ENCODE results near the gene GTF2H4.

The GTF2H4 gene

GRCh38 chr6:30914854-30915590, 7.0 kb downstream of the GTF2H4 start:
- WGBS, 2 donors (ENCODE audit: extremely low coverage in 2 of 2, insufficient read length in 2 of 2, insufficient replicate concordance in 1 of 2): no CpG with 5 or more reads among the region's 17 CpGs
- no peak overlapping the region for H3K14ac ChIP-seq (ENCODE audit: low read length)

GRCh38 chr6:30915591-30915946, 7.6 kb downstream of the GTF2H4 start:
- no peak overlapping the region for H4K91ac ChIP-seq (ENCODE audit: low read depth, low read length, poor library complexity)
- H3K4me3 ChIP-seq (ENCODE audit: low read length in 2 of 2): no peak overlapping the region
- no peak overlapping the region for H2BK5ac ChIP-seq (ENCODE audit: low read length)
- no peak overlapping the region for H4K8ac ChIP-seq (ENCODE audit: low read depth, low read length)
- no peak overlapping the region for H2BK12ac ChIP-seq (ENCODE audit: low read length)
- H3K9ac ChIP-seq (ENCODE audit: low read depth, low read length, poor library complexity): no peak overlapping the region
- H3K23ac ChIP-seq (ENCODE audit: low read depth, low read length, poor library complexity): no peak overlapping the region
- H3K4me1 ChIP-seq (ENCODE audit: control insufficient read depth in 2 of 2, insufficient read depth in 1 of 2, low read depth in 1 of 2, low read length in 2 of 2): peaks cover 5 to 13% of the 10 kb centered on the region in 2 donors
- H3K4me2 ChIP-seq (ENCODE audit: insufficient read depth, low read length, poor library complexity, severe bottlenecking): no peak overlapping the region
- no peak overlapping the region for H3K27ac ChIP-seq (replicated peaks; ENCODE audit: low read length)
- peak; percentile 67 for DNase-seq (ENCODE audit: low spot score)
- no CpG with 5 or more reads among the region's 5 CpGs for WGBS, 2 donors (ENCODE audit: extremely low coverage in 2 of 2, insufficient read length in 2 of 2, insufficient replicate concordance in 1 of 2)
- H3K9me3 ChIP-seq (replicated peaks in 1 of 2; ENCODE audit: control insufficient read depth in 2 of 2, insufficient read depth in 1 of 2, low read depth in 1 of 2, low read length in 2 of 2): no peaks in the 10 kb centered on the region
- H2BK15ac ChIP-seq (ENCODE audit: low read length): no peak overlapping the region
- no peak overlapping the region for H2AK5ac ChIP-seq (ENCODE audit: low read depth, low read length)
- no peak overlapping the region for H3K14ac ChIP-seq (ENCODE audit: low read length)
- peaks cover 39 to 73% of the 10 kb centered on the region in 2 donors for H3K36me3 ChIP-seq (replicated peaks in 1 of 2; ENCODE audit: control insufficient read depth in 2 of 2, insufficient read depth in 2 of 2, low read length in 2 of 2)
- no peaks in the 10 kb centered on the region for H3K27me3 ChIP-seq (ENCODE audit: control insufficient read depth in 3 of 3, insufficient read depth in 3 of 3, low read depth in 1 of 3, low read length in 3 of 3)
- no peaks in the 10 kb centered on the region for H3K79me1 ChIP-seq (ENCODE audit: low read depth, low read length)
- no peak overlapping the region for H2BK120ac ChIP-seq (ENCODE audit: low read depth, low read length)
- peak overlapping the region; percentile 25 for H2AFZ ChIP-seq (ENCODE audit: low read length)
- H3K4ac ChIP-seq (ENCODE audit: low read length): no peak overlapping the region
- H3K18ac ChIP-seq (ENCODE audit: low read length): no peak overlapping the region

More at GRCh38 chr6:30914854-30915590, 7.0 kb downstream of the GTF2H4 start:
- Histone ChIP-seq H3K4me3 (ENCODE audit: low read length in 2 of 2) (peak overlapping the region; percentile 56 to 81), H3K36me3 (replicated peaks in 1 of 2; ENCODE audit: control insufficient read depth in 2 of 2, insufficient read depth in 2 of 2, low read length in 2 of 2) (peaks cover 39 to 73% of the 10 kb centered on the region in 2 donors), H4K91ac (ENCODE audit: low read depth, low read length, poor library complexity) (no peak overlapping the region), H3K9me3 (replicated peaks in 1 of 2; ENCODE audit: control insufficient read depth in 2 of 2, insufficient read depth in 1 of 2, low read depth in 1 of 2, low read length in 2 of 2) (no peaks in the 10 kb centered on the region), H3K4me2 (ENCODE audit: insufficient read depth, low read length, poor library complexity, severe bottlenecking) (peak overlapping the region; percentile 94), H2AK5ac (ENCODE audit: low read depth, low read length) (peak overlapping the region; percentile 67), H2BK15ac (ENCODE audit: low read length) (no peak overlapping the region), H2AFZ (ENCODE audit: low read length) (peak overlapping the region; percentile 87), H3K23ac (ENCODE audit: low read depth, low read length, poor library complexity) (no peak overlapping the region), H3K79me1 (ENCODE audit: low read depth, low read length) (no peaks in the 10 kb centered on the region), H3K18ac (ENCODE audit: low read length) (no peak overlapping the region), H3K4ac (ENCODE audit: low read length) (no peak overlapping the region), H4K8ac (ENCODE audit: low read depth, low read length) (no peak overlapping the region), H3K9ac (ENCODE audit: low read depth, low read length, poor library complexity) (no peak overlapping the region), H3K4me1 (ENCODE audit: control insufficient read depth in 2 of 2, insufficient read depth in 1 of 2, low read depth in 1 of 2, low read length in 2 of 2) (peaks cover 5 to 13% of the 10 kb centered on the region in 2 donors), H2BK12ac (ENCODE audit: low read length) (no peak overlapping the region), H2BK120ac (ENCODE audit: low read depth, low read length) (no peak overlapping the region), H2BK5ac (ENCODE audit: low read length) (no peak overlapping the region), H3K27me3 (ENCODE audit: control insufficient read depth in 3 of 3, insufficient read depth in 3 of 3, low read depth in 1 of 3, low read length in 3 of 3) (no peaks in the 10 kb centered on the region), H3K27ac (replicated peaks; ENCODE audit: low read length) (peak overlapping the region; percentile 14)
- no peak for DNase-seq (ENCODE audit: low spot score)

GRCh38 chr6:30917041-30917440, 9.0 kb downstream of the GTF2H4 start:
- Histone ChIP-seq H2BK15ac (ENCODE audit: low read length) (no peak overlapping the region), H3K27ac (replicated peaks; ENCODE audit: low read length) (no peak overlapping the region), H2BK5ac (ENCODE audit: low read length) (peak overlapping the region; percentile 76), H3K36me3 (replicated peaks in 1 of 2; ENCODE audit: control insufficient read depth in 2 of 2, insufficient read depth in 2 of 2, low read length in 2 of 2) (peaks cover 36 to 73% of the 10 kb centered on the region in 2 donors), H2BK12ac (ENCODE audit: low read length) (no peak overlapping the region), H3K23ac (ENCODE audit: low read depth, low read length, poor library complexity) (peak overlapping the region; percentile 44), H2AK5ac (ENCODE audit: low read depth, low read length) (no peak overlapping the region), H4K8ac (ENCODE audit: low read depth, low read length) (no peak overlapping the region), H3K4me2 (ENCODE audit: insufficient read depth, low read length, poor library complexity, severe bottlenecking) (no peak overlapping the region), H4K91ac (ENCODE audit: low read depth, low read length, poor library complexity) (no peak overlapping the region), H3K9me3 (replicated peaks in 1 of 2; ENCODE audit: control insufficient read depth in 2 of 2, insufficient read depth in 1 of 2, low read depth in 1 of 2, low read length in 2 of 2) (no peaks in the 10 kb centered on the region), H3K4me3 (ENCODE audit: low read length in 2 of 2) (no peak overlapping the region), H3K4ac (ENCODE audit: low read length) (no peak overlapping the region), H3K18ac (ENCODE audit: low read length) (no peak overlapping the region), H2AFZ (ENCODE audit: low read length) (no peak overlapping the region), H3K4me1 (ENCODE audit: control insufficient read depth in 2 of 2, insufficient read depth in 1 of 2, low read depth in 1 of 2, low read length in 2 of 2) (peaks cover 5 to 13% of the 10 kb centered on the region in 2 donors), H3K14ac (ENCODE audit: low read length) (peak overlapping the region; percentile 39), H3K9ac (ENCODE audit: low read depth, low read length, poor library complexity) (peak overlapping the region; percentile 34), H3K79me1 (ENCODE audit: low read depth, low read length) (no peaks in the 10 kb centered on the region), H3K27me3 (ENCODE audit: control insufficient read depth in 3 of 3, insufficient read depth in 3 of 3, low read depth in 1 of 3, low read length in 3 of 3) (no peaks in the 10 kb centered on the region), H2BK120ac (ENCODE audit: low read depth, low read length) (no peak overlapping the region)
- WGBS, 2 donors (ENCODE audit: extremely low coverage in 2 of 2, insufficient read length in 2 of 2, insufficient replicate concordance in 1 of 2): no CpG with 5 or more reads among the region's 7 CpGs
- DNase-seq (ENCODE audit: low spot score): no peak

- no peak overlapping the region for H3K18ac ChIP-seq (ENCODE audit: low read length)
These were observed 9.5 kb downstream of the GTF2H4 start for GRCh38 chr6:30917487-30917886.

More at GRCh38 chr6:30917487-30917886, 9.5 kb downstream of the GTF2H4 start:
- Histone ChIP-seq H2AFZ (ENCODE audit: low read length) (no peak overlapping the region), H3K36me3 (replicated peaks in 1 of 2; ENCODE audit: control insufficient read depth in 2 of 2, insufficient read depth in 2 of 2, low read length in 2 of 2) (peaks cover 38 to 73% of the 10 kb centered on the region in 2 donors), H2BK12ac (ENCODE audit: low read length) (no peak overlapping the region), H3K27me3 (ENCODE audit: control insufficient read depth in 3 of 3, insufficient read depth in 3 of 3, low read depth in 1 of 3, low read length in 3 of 3) (no peaks in the 10 kb centered on the region), H4K8ac (ENCODE audit: low read depth, low read length) (no peak overlapping the region), H3K4me1 (ENCODE audit: control insufficient read depth in 2 of 2, insufficient read depth in 1 of 2, low read depth in 1 of 2, low read length in 2 of 2) (peaks cover 5 to 13% of the 10 kb centered on the region in 2 donors), H3K14ac (ENCODE audit: low read length) (no peak overlapping the region), H3K4me2 (ENCODE audit: insufficient read depth, low read length, poor library complexity, severe bottlenecking) (no peak overlapping the region), H3K79me1 (ENCODE audit: low read depth, low read length) (no peaks in the 10 kb centered on the region), H2BK5ac (ENCODE audit: low read length) (peak overlapping the region; percentile 76), H3K4me3 (ENCODE audit: low read length in 2 of 2) (no peak overlapping the region), H4K91ac (ENCODE audit: low read depth, low read length, poor library complexity) (no peak overlapping the region), H2BK120ac (ENCODE audit: low read depth, low read length) (no peak overlapping the region), H3K9ac (ENCODE audit: low read depth, low read length, poor library complexity) (no peak overlapping the region), H3K27ac (replicated peaks; ENCODE audit: low read length) (no peak overlapping the region), H3K4ac (ENCODE audit: low read length) (no peak overlapping the region), H2BK15ac (ENCODE audit: low read length) (no peak overlapping the region), H3K23ac (ENCODE audit: low read depth, low read length, poor library complexity) (no peak overlapping the region), H2AK5ac (ENCODE audit: low read depth, low read length) (no peak overlapping the region), H3K9me3 (replicated peaks in 1 of 2; ENCODE audit: control insufficient read depth in 2 of 2, insufficient read depth in 1 of 2, low read depth in 1 of 2, low read length in 2 of 2) (no peaks in the 10 kb centered on the region)
- no peak for DNase-seq (ENCODE audit: low spot score)
- no CpG with 5 or more reads among the region's 8 CpGs for whole genome bisulfite sequencing, 2 donors (ENCODE audit: extremely low coverage in 2 of 2, insufficient read length in 2 of 2, insufficient replicate concordance in 1 of 2)
